Measurements from ENCODE around the gene TRIM73. TPM values are rescaled to one million over a fixed set of nuclear protein-coding genes. Genes with fewer than 3 reads are reported as not detected.

TRIM73 gene
- total RNA-seq, result 10 to 100 TPM; 10.1 to 13.2 TPM

GRCh38 chr7:75395329-75395728 lies at the start of gene TRIM73:
Gene TRIM73 (plus strand): TSS chr7:75395629. CDS start chr7:75398934, 3,305 bp downstream.

Other genes starting within 250 kb of the TRIM73 start
- 10 to 100 TPM; 79.2 to 82.3 TPM for gene POM121C, start 90.7 kb downstream of the TRIM73 start, total RNA-seq
- gene SPDYE5, start 96.7 kb downstream of the TRIM73 start, total RNA-seq, result under 1 TPM; 0.13 to 0.17 TPM